Adrenal gland (tissue), 5 donors: ENCODE data around the gene SLIT3.

Experiments
- POLR2A ChIP-seq, 2 donors: fragments of 450-650 bp; IDR thresholded peaks; one replicate each; pipeline ENCODE4 v1.6.1; 2017; ENCODE audit warnings: antibody characterized with exemption in 2 of 2, mild to moderate bottlenecking in 2 of 2, moderate library complexity in 1 of 2
- TF ChIP-seq, protein P1 (sequence below), 6 experiments: fragments of 450-650 bp in 4 of 6; fragments of 200-600 bp in 2 of 6; sonication (generic) in 1 of 6; IDR thresholded peaks; 1 replicate in 5 of 6; 2 replicates in 1 of 6; pipeline versions ENCODE4 v1.5.1 to v1.8.0; 2016 to 2021; ENCODE audit warnings: antibody characterized with exemption in 6 of 6, mild to moderate bottlenecking in 2 of 6, moderate library complexity in 1 of 6
- donor health status: DM: no; HTN: no; CAD: no.

DNA sequence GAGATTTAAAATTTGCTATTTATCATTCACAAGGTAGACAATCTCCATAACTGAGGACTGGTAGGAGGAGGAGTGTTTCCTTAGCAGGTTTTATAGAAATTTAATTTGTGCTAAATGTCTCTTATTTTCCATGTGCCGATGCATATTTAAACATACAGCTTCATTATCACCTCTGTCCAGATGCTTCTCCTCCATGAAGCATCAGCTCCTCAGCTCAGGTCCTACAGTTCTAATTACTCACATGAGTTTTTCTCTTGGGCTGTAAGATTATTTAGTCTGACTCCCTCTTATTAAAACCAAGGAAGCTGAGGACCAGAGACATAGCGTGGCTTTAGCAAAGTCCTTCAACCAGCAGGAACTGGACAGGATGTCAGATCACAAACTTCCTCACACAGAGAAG, 421.6 kb downstream of the SLIT3 start:
- TF ChIP-seq, protein P1, sequence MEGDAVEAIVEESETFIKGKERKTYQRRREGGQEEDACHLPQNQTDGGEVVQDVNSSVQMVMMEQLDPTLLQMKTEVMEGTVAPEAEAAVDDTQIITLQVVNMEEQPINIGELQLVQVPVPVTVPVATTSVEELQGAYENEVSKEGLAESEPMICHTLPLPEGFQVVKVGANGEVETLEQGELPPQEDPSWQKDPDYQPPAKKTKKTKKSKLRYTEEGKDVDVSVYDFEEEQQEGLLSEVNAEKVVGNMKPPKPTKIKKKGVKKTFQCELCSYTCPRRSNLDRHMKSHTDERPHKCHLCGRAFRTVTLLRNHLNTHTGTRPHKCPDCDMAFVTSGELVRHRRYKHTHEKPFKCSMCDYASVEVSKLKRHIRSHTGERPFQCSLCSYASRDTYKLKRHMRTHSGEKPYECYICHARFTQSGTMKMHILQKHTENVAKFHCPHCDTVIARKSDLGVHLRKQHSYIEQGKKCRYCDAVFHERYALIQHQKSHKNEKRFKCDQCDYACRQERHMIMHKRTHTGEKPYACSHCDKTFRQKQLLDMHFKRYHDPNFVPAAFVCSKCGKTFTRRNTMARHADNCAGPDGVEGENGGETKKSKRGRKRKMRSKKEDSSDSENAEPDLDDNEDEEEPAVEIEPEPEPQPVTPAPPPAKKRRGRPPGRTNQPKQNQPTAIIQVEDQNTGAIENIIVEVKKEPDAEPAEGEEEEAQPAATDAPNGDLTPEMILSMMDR (IDR thresholded peaks at IDR 0.05), result no peak
- TF ChIP-seq POLR2A (IDR thresholded peaks at IDR 0.05), result no peak
